H1 (cell line): ENCODE measurements around the gene ST6GALNAC4.

Source experiments
- CTCF ChIP-seq, 3 experiments: IDR thresholded peaks; 1 replicate in 2 of 3; 2 replicates in 1 of 3; pipeline versions ENCODE4 v1.5.1 to v1.6.1; 2011; ENCODE audit warnings: low read length in 3 of 3, mild to moderate bottlenecking in 3 of 3, inconsistent platforms in 2 of 3, low read depth in 1 of 3, moderate library complexity in 1 of 3; ENCODE audit not compliant: insufficient read depth in 1 of 3; ENCODE audit errors: control extremely low read depth in 1 of 3
- EZH2 ChIP-seq: fragments of 200-600 bp; sonication (generic); IDR thresholded peaks from 2 replicates; pipeline ENCODE4 v1.7.1; 2012; ENCODE audit warnings: low read depth, mild to moderate bottlenecking, moderate library complexity, low read length, inconsistent platforms; ENCODE audit not compliant: severe bottlenecking
- TAF1 ChIP-seq: IDR thresholded peaks from 2 replicates; pipeline ENCODE4 v1.6.1; 2011; ENCODE audit warnings: mild to moderate bottlenecking, low read depth, low read length

- TF ChIP-seq CTCF (IDR thresholded peaks at IDR 0.05; ENCODE audit: control extremely low read depth in 1 of 3, insufficient read depth in 1 of 3, low read depth in 1 of 3, low read length in 3 of 3) (no peak), EZH2 (no peak), TAF1 (no peak)
Measured at GRCh38 chr9:127912296-127912695, 4.5 kb downstream of the ST6GALNAC4 start.
